ENCODE results near the gene ETV5. TPM values are rescaled to one million over a fixed set of nuclear protein-coding genes. Genes with fewer than 3 reads are reported as not detected.

ETV5 gene
- total RNA-seq, 1 donor from 2014 or later = 54.1 TPM

DNA sequence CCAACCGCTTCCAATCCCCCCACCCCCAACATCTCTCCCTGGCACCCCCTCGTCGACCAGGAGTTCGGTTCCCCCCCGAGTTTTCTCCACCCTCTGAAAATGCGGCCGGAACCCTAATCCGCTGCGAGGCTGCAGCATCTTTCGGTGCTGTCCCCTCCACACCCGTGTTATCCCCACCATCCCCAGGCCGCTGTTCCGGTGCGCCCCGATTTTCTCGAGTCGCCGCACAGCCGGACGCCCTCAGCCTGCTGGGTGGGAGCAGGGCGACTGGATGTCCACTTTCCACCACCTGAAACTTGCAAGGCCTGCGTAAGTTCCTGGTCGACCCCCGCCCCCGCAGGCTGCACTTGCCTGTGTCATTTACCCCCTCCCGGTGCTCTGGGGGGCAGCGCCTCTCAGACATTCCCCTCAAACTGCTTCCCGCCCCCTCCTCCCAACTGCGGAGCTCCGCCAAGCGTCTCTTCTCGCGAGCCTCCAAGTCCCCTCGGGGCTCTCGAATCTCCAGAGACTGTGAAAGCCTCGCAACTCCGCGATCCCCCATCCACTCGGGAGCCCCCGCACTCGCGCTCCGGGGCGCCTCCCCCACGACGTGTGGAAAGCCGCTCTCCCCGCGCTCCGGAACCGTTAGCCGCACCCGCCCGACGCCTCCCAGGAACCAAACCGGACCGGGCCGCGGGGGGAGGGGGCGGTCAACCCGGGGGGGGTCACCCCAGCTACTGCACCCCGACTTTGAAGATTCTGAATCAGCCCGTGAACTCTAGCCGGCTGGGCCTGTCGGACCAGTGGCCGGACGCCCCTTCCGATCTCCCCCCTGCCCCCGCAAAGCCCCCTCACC lies 566 bp downstream of the ETV5 start:
- Mint-ChIP-seq H3K4me3 (ENCODE audit: low read depth) (peak overlapping the region; percentile 81), H3K27me3 (peaks cover 15% of the 10 kb centered on the region), H3K9me3 (ENCODE audit: low read depth) (no peaks in the 10 kb centered on the region), H3K27ac (peak overlapping the region; percentile 98), H3K36me3 (ENCODE audit: insufficient read depth) (peaks cover 3% of the 10 kb centered on the region), H3K4me1 (ENCODE audit: low read depth) (peaks cover 47% of the 10 kb centered on the region)
- DNase-seq (ENCODE audit: low spot score, unreplicated experiment) = peak; percentile 45
- TF ChIP-seq, protein P1, sequence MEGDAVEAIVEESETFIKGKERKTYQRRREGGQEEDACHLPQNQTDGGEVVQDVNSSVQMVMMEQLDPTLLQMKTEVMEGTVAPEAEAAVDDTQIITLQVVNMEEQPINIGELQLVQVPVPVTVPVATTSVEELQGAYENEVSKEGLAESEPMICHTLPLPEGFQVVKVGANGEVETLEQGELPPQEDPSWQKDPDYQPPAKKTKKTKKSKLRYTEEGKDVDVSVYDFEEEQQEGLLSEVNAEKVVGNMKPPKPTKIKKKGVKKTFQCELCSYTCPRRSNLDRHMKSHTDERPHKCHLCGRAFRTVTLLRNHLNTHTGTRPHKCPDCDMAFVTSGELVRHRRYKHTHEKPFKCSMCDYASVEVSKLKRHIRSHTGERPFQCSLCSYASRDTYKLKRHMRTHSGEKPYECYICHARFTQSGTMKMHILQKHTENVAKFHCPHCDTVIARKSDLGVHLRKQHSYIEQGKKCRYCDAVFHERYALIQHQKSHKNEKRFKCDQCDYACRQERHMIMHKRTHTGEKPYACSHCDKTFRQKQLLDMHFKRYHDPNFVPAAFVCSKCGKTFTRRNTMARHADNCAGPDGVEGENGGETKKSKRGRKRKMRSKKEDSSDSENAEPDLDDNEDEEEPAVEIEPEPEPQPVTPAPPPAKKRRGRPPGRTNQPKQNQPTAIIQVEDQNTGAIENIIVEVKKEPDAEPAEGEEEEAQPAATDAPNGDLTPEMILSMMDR (IDR thresholded peaks at IDR 0.05; ENCODE audit: unreplicated experiment) = no peak

- H3K4me1 Mint-ChIP-seq (ENCODE audit: low read depth) = peaks cover 54% of the 10 kb centered on the region
- TF ChIP-seq, protein P1 (IDR thresholded peaks at IDR 0.05; ENCODE audit: unreplicated experiment) = no peak
- H3K27ac Mint-ChIP-seq = peak overlapping the region; percentile 98
- peaks cover 7% of the 10 kb centered on the region for H3K36me3 Mint-ChIP-seq (ENCODE audit: insufficient read depth)
- no peaks in the 10 kb centered on the region for H3K9me3 Mint-ChIP-seq (ENCODE audit: low read depth)
- peak overlapping the region; percentile 81 for H3K4me3 Mint-ChIP-seq (ENCODE audit: low read depth)
- H3K27me3 Mint-ChIP-seq = peaks cover 14% of the 10 kb centered on the region
- peak; percentile 55 for DNase-seq (ENCODE audit: low spot score, unreplicated experiment)
These were observed 1.4 kb downstream of the ETV5 start for GRCh38 chr3:186107215-186108105.

DNA sequence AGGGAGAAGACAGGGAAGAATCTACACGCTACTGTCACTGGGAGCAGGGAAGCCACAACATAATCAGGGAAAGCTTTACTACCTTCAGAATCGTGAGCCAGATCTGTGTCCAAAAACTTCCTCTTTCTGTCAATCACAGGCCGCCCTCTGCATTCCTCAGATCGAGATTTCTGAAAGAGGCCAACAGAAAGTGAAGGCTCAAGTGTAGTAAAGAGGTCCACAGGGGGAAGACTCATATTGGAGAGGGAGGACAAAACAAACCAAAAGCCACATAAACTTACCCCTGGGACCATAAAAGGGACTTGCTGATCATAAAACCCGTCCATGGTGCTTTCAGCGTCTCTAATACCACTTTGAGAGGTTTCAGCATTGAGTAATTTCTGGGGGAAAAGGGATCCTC lies 3.3 kb downstream of the ETV5 start:
- no peaks in the 10 kb centered on the region for H3K9me3 Mint-ChIP-seq (ENCODE audit: low read depth)
- peaks cover 39% of the 10 kb centered on the region for H3K4me1 Mint-ChIP-seq (ENCODE audit: low read depth)
- DNase-seq (ENCODE audit: low spot score, unreplicated experiment) = no peak
- H3K36me3 Mint-ChIP-seq (ENCODE audit: insufficient read depth) = peaks cover 8% of the 10 kb centered on the region
- TF ChIP-seq, protein P1 (IDR thresholded peaks at IDR 0.05; ENCODE audit: unreplicated experiment) = no peak
- peaks cover 1% of the 10 kb centered on the region for H3K27me3 Mint-ChIP-seq
- H3K27ac Mint-ChIP-seq = no peak overlapping the region
- H3K4me3 Mint-ChIP-seq (ENCODE audit: low read depth) = peak overlapping the region; percentile 44

- H3K27me3 Mint-ChIP-seq = no peaks in the 10 kb centered on the region
- DNase-seq (ENCODE audit: low spot score, unreplicated experiment) = no peak
- TF ChIP-seq, protein P1 (IDR thresholded peaks at IDR 0.05; ENCODE audit: unreplicated experiment) = no peak
- no peaks in the 10 kb centered on the region for H3K9me3 Mint-ChIP-seq (ENCODE audit: low read depth)
- H3K36me3 Mint-ChIP-seq (ENCODE audit: insufficient read depth) = peaks cover 8% of the 10 kb centered on the region
- H3K4me3 Mint-ChIP-seq (ENCODE audit: low read depth) = no peak overlapping the region
- peaks cover 43% of the 10 kb centered on the region for H3K4me1 Mint-ChIP-seq (ENCODE audit: low read depth)
- no peak overlapping the region for H3K27ac Mint-ChIP-seq
These were observed 6.2 kb downstream of the ETV5 start for GRCh38 chr3:186102687-186103086.

DNA sequence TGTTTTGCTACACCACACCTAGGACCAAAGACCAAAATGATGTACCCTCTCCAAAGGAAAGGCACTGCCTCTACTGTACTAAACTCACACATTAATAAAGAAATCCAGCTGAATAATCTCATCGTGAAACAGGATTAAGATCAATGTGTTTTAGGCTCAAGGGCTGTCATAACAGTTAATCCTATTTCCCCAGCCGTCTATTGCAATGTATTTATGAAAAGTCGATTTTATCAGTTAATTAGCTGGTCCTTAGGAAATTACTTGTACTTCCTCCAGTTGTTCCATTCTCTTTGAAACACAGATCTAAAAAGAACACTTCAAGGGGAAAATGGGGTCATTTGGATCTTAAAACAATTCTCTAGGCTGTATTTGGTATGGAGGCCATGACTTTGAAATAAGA lies 8.5 kb downstream of the ETV5 start:
- peaks cover 56% of the 10 kb centered on the region for H3K4me1 Mint-ChIP-seq (ENCODE audit: low read depth)
- peaks cover 7% of the 10 kb centered on the region for H3K36me3 Mint-ChIP-seq (ENCODE audit: insufficient read depth)
- H3K9me3 Mint-ChIP-seq (ENCODE audit: low read depth) = no peaks in the 10 kb centered on the region
- TF ChIP-seq, protein P1 (IDR thresholded peaks at IDR 0.05; ENCODE audit: unreplicated experiment) = no peak
- DNase-seq (ENCODE audit: low spot score, unreplicated experiment) = no peak
- peak overlapping the region; percentile 7 for H3K27ac Mint-ChIP-seq
- H3K4me3 Mint-ChIP-seq (ENCODE audit: low read depth) = no peak overlapping the region
- no peaks in the 10 kb centered on the region for H3K27me3 Mint-ChIP-seq
